ENCODE data around the gene BNC2. TPM values are rescaled to one million over a fixed set of nuclear protein-coding genes. Genes with fewer than 3 reads are reported as not detected.

The BNC2 gene
- total and polyA plus RNA-seq, 7 donors, result 0.23 to 205 (median 117) TPM

DNA sequence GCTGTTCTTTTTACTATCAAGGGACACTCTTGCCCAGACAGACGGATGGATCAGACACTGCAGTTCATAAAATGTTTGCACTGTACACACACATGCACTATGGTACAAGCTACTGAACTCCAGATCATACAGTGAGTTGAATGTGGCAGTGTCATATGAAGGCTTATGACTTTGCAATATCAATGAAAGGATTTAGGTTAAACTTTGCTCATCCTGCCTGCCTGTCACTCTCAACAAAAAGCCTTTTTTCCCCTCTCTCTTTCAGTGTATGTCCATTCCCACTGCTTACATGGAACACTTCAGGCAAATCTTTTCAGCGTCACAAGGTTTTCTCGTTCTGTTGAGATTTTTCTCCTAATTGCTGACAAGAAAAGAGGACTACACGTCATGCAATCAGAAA, 97.4 kb downstream of the BNC2 start:
- Histone ChIP-seq H3K27ac (no peak overlapping the region), H3K36me3 (peaks cover 0 to 10% (median 0%) of the 10 kb centered on the region in 4 donors), H3K27me3 (no peaks in the 10 kb centered on the region), H3K4me1 (peaks cover 0 to 35% (median 6%) of the 10 kb centered on the region in 4 donors), H3K4me3 (no peak overlapping the region), H3K9me3 (no peaks in the 10 kb centered on the region)
- WGBS, 2 donors, result 89 to 93% methylated on average over 4 of the region's 4 CpGs
- intact Hi-C loops (cut with DNase I), result no loop called here
- DNase-seq, result no peak
- TF ChIP-seq, protein P1, sequence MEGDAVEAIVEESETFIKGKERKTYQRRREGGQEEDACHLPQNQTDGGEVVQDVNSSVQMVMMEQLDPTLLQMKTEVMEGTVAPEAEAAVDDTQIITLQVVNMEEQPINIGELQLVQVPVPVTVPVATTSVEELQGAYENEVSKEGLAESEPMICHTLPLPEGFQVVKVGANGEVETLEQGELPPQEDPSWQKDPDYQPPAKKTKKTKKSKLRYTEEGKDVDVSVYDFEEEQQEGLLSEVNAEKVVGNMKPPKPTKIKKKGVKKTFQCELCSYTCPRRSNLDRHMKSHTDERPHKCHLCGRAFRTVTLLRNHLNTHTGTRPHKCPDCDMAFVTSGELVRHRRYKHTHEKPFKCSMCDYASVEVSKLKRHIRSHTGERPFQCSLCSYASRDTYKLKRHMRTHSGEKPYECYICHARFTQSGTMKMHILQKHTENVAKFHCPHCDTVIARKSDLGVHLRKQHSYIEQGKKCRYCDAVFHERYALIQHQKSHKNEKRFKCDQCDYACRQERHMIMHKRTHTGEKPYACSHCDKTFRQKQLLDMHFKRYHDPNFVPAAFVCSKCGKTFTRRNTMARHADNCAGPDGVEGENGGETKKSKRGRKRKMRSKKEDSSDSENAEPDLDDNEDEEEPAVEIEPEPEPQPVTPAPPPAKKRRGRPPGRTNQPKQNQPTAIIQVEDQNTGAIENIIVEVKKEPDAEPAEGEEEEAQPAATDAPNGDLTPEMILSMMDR (IDR thresholded peaks at IDR 0.05), result no peak
- TF ChIP-seq EP300 (IDR thresholded peaks at IDR 0.05), result no peak
- no peak for TF ChIP-seq POLR2A (IDR thresholded peaks at IDR 0.05)
- TF ChIP-seq POLR2AphosphoS5 (IDR thresholded peaks at IDR 0.05), result no peak

GRCh38 chr9:16771356-16771755, 99.1 kb downstream of the BNC2 start:
- DNase-seq, result no peak
- 70 to 73% methylated on average over 1 of the region's 1 CpG for WGBS, 2 donors
- TF ChIP-seq EP300 (IDR thresholded peaks at IDR 0.05), result no peak
- TF ChIP-seq POLR2A (IDR thresholded peaks at IDR 0.05), result no peak
- TF ChIP-seq, protein P1 (IDR thresholded peaks at IDR 0.05), result no peak
- TF ChIP-seq POLR2AphosphoS5 (IDR thresholded peaks at IDR 0.05), result no peak

DNA sequence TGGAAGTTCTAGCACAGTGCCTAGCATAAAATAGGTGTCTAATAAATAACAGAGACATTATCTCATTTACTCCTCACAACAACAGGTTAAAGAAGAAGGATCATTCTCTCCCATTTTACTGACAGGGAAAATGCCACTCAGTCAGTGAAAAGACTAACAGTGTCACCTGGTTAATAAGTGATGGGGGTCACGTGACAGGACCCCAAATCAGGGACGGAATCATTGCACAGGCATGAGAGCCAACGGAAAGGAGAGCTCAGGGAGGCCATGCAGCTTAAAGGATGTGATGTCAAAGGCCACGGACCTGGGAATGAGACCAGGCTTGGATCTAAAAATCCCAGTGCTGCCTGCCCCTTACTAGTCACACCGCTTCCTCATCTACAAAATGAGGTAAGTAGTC, 101.2 kb downstream of the BNC2 start:
- TF ChIP-seq EP300 (IDR thresholded peaks at IDR 0.05) (no peak), POLR2AphosphoS5 (IDR thresholded peaks at IDR 0.05) (no peak), POLR2A (IDR thresholded peaks at IDR 0.05) (no peak)
- TF ChIP-seq, protein P1 (IDR thresholded peaks at IDR 0.05), result no peak
- 86 to 90% methylated on average over 5 of the region's 5 CpGs for WGBS, 2 donors
- H3K27ac ChIP-seq, result no peak overlapping the region
- H3K36me3 ChIP-seq, result no peaks in the 10 kb centered on the region
- no peak for DNase-seq
- no peaks in the 10 kb centered on the region for H3K9me3 ChIP-seq
- no peak overlapping the region for H3K4me3 ChIP-seq
- intact Hi-C loops (cut with DNase I), result no loop called here
- H3K27me3 ChIP-seq, result no peaks in the 10 kb centered on the region
- H3K4me1 ChIP-seq, result peaks cover 0 to 36% (median 8%) of the 10 kb centered on the region in 4 donors

More at GRCh38 chr9:16771356-16771755, 99.1 kb downstream of the BNC2 start:
- Histone ChIP-seq H3K27ac (no peak overlapping the region), H3K9me3 (no peaks in the 10 kb centered on the region), H3K4me1 (peaks cover 0 to 34% (median 8%) of the 10 kb centered on the region in 4 donors), H3K36me3 (peaks cover 0 to 10% (median 0%) of the 10 kb centered on the region in 4 donors), H3K27me3 (no peaks in the 10 kb centered on the region), H3K4me3 (no peak overlapping the region)
- intact Hi-C loops (cut with DNase I), result no loop called here

DNA sequence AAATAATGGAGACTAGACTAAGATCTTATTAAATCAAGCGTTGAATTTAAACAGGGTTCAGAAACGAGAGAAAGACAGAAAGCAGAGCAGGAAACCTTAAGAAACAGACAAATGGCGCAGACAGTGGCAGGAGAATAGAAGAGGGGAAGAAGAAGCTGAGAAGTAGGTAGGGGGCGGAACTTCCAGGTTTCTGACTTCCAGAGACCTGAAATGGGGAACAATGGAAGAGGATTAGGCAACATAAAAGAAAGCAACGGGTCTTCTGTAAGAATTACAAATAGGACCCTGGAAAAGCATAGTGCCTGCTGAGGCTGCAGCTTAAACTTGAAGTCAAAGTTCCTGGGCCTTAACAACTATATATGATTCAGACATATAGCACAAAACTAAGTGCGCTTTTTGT, 101.7 kb downstream of the BNC2 start:
- no peak for DNase-seq
- no peaks in the 10 kb centered on the region for H3K9me3 ChIP-seq
- peaks cover 0 to 40% (median 8%) of the 10 kb centered on the region in 4 donors for H3K4me1 ChIP-seq
- H3K36me3 ChIP-seq, result no peaks in the 10 kb centered on the region
- intact Hi-C loops (cut with DNase I), result no loop called here
- H3K27me3 ChIP-seq, result no peaks in the 10 kb centered on the region
- WGBS, 2 donors, result 89 to 90% methylated on average over 6 of the region's 6 CpGs
- no peak for TF ChIP-seq EP300 (IDR thresholded peaks at IDR 0.05)
- TF ChIP-seq POLR2A (IDR thresholded peaks at IDR 0.05), result no peak
- no peak for TF ChIP-seq POLR2AphosphoS5 (IDR thresholded peaks at IDR 0.05)
- TF ChIP-seq, protein P1 (IDR thresholded peaks at IDR 0.05), result no peak
- H3K27ac ChIP-seq, result no peak overlapping the region
- H3K4me3 ChIP-seq, result no peak overlapping the region

- Histone ChIP-seq H3K4me3 (no peak overlapping the region), H3K36me3 (no peaks in the 10 kb centered on the region), H3K27ac (no peak overlapping the region), H3K4me1 (peaks cover 0 to 40% (median 8%) of the 10 kb centered on the region in 4 donors), H3K9me3 (no peaks in the 10 kb centered on the region), H3K27me3 (no peaks in the 10 kb centered on the region)
- intact Hi-C loops (cut with DNase I), result no loop called here
- DNase-seq, result no peak
- WGBS, 2 donors, result 86 to 91% methylated on average over 3 of the region's 3 CpGs
- no peak for TF ChIP-seq POLR2AphosphoS5 (IDR thresholded peaks at IDR 0.05)
- TF ChIP-seq, protein P1 (IDR thresholded peaks at IDR 0.05), result no peak
- no peak for TF ChIP-seq EP300 (IDR thresholded peaks at IDR 0.05)
- TF ChIP-seq POLR2A (IDR thresholded peaks at IDR 0.05), result no peak
Measured at GRCh38 chr9:16767366-16767765, 103.1 kb downstream of the BNC2 start.
